ENCODE measurements around the gene TMCC1. TPM values are rescaled to one million over a fixed set of nuclear protein-coding genes. Genes with fewer than 3 reads are reported as not detected.
A peak's percentile ranks its signal among the peaks of the same experiment; 100 is the strongest.

Gene TMCC1
- total and polyA plus RNA-seq, 10 of the 15 experiments (the other 5 are each of a cell fraction or from before 2014, with no cell fraction given): 2.3 to 21.1 (median 8.4) TPM

- no peak for TF ChIP-seq NBN (IDR thresholded peaks at IDR 0.05)
- no peak for TF ChIP-seq ZBED1 (IDR thresholded peaks at IDR 0.05; ENCODE audit: borderline replicate concordance)
- no peak for TF ChIP-seq MEF2B (IDR thresholded peaks at IDR 0.05; ENCODE audit: partially characterized antibody, poor library complexity, severe bottlenecking)
- TF ChIP-seq LARP7 (IDR thresholded peaks at IDR 0.05): no peak
- no peak for TF ChIP-seq NFXL1 (IDR thresholded peaks at IDR 0.05; ENCODE audit: borderline replicate concordance)
Observed at GRCh38 chr3:129651435-129652202, 241.9 kb downstream of the TMCC1 start (continued).

GRCh38 chr3:129650256-129650872 is 243.1 kb downstream of the TMCC1 start:
- Histone ChIP-seq H2AFZ (ENCODE audit: control insufficient read depth, low read depth, low read length) (no peak overlapping the region; the same call in 1 of the 2 replicates), H3K9me3 (replicated peaks; ENCODE audit: control insufficient read depth, insufficient read depth, low read length) (no peaks in the 10 kb centered on the region), H3K27ac (ENCODE audit: control insufficient read depth, insufficient read depth) (no peak overlapping the region), H3K4me2 (ENCODE audit: control insufficient read depth, insufficient read depth) (no peak overlapping the region), H3K4me3 (no peak overlapping the region), H3K36me3 (ENCODE audit: control insufficient read depth in 2 of 2, insufficient read depth in 2 of 2, low read length in 1 of 2) (peaks cover 0 to 3% of the 10 kb centered on the region in 2 experiments; a peak in 1 of 4 replicates), H3K27me3 (replicated peaks in 1 of 2; ENCODE audit: control insufficient read depth in 2 of 2, insufficient read depth in 2 of 2, low read length in 1 of 2) (no peaks in the 10 kb centered on the region), H3K79me2 (ENCODE audit: control insufficient read depth, insufficient read depth, low read length) (no peaks in the 10 kb centered on the region), H3K9ac (ENCODE audit: control insufficient read depth, insufficient read depth, low read length) (no peak overlapping the region), H4K20me1 (ENCODE audit: control insufficient read depth, insufficient read depth) (no peaks in the 10 kb centered on the region), H3K4me1 (ENCODE audit: control insufficient read depth, insufficient read depth, low read length) (no peaks in the 10 kb centered on the region)
- SMC1A ChIA-PET (ENCODE audit: uncharacterized antibody, unreplicated experiment): interaction anchor here (0.6 to 5.1 kb wide), 12 partner anchors 12 to 334 kb away, joined by 3 to 83 read pairs (median 4); no protein-coding TSS in a partner anchor
- POLR2A ChIA-PET: no interaction called here
- peak; percentile 52 for FAIRE-seq
- ATAC-seq: peak; percentile 85
- RAD21 ChIA-PET (ENCODE audit: unreplicated experiment): interaction anchor here (1.4 to 2.2 kb wide), 5 partner anchors 160 to 267 kb away, joined by 4 to 18 read pairs (median 6); no protein-coding TSS in a partner anchor
- WGBS (ENCODE audit: insufficient coverage, insufficient replicate concordance, low lambda C conversion rate, missing lambda C conversion rate): 18% methylated on average over 7 of the region's 7 CpGs
- CTCF ChIA-PET: interaction anchor here (0.7 to 5.5 kb wide), 15 partner anchors 13 to 295 kb away, joined by 3 to 151 read pairs (median 3); no protein-coding TSS in a partner anchor
- BruUV-seq (replicated peaks): no TSS peak
- no peak for DNase-seq (ENCODE audit: low read depth, low spot score)
- intact Hi-C loops (cut with micrococcal nuclease; ENCODE audit: unreplicated experiment) (loop anchor here (1.0 to 10.0 kb wide), 5 partner anchors 175 to 444 kb away; no protein-coding TSS in a partner anchor), in situ Hi-C loops (cut with MboI) (loop anchor here (5.0 kb wide), 2 partner anchors 172 to 282 kb away; no protein-coding TSS in a partner anchor)
- no peak for TF ChIP-seq KLF5 (IDR thresholded peaks at IDR 0.05; ENCODE audit: partially characterized antibody)
- no peak for TF ChIP-seq BMI1 (IDR thresholded peaks at IDR 0.05; ENCODE audit: borderline replicate concordance)
- no peak for TF ChIP-seq NR2F1 (conservative IDR thresholded peaks at IDR 0.05)
- no peak for TF ChIP-seq PAX8 (IDR thresholded peaks at IDR 0.05)
- peak; percentile 63 to 82 (median 69); a peak in 5 of 6 replicates for TF ChIP-seq CTCF (IDR thresholded peaks at IDR 0.05 in 2 of 3, conservative IDR thresholded peaks at IDR 0.05 in 1 of 3; ENCODE audit: control insufficient read depth in 2 of 3, extremely low read depth in 1 of 3, insufficient read depth in 1 of 3, low read depth in 3 of 3, low read length in 3 of 3)
- no peak for TF ChIP-seq DPF2 (IDR thresholded peaks at IDR 0.05)
- no peak for TF ChIP-seq BHLHE40 (IDR thresholded peaks at IDR 0.05; ENCODE audit: borderline replicate concordance in 1 of 2, low read depth in 2 of 2, low read length in 1 of 2)
- no peak for TF ChIP-seq ASH2L (IDR thresholded peaks at IDR 0.05; ENCODE audit: borderline replicate concordance, low read depth)
- TF ChIP-seq RAD51 (IDR thresholded peaks at IDR 0.05): no peak
- TF ChIP-seq ZNF384 (IDR thresholded peaks at IDR 0.05; ENCODE audit: borderline replicate concordance, low read depth, low read length): no peak
- TF ChIP-seq YY1 (IDR thresholded peaks at IDR 0.05; ENCODE audit: low read depth, low read length): 0 out of 2 replicates have a peak, but pooled peaks have one; percentile 36
- TF ChIP-seq RAD21 (IDR thresholded peaks at IDR 0.05; ENCODE audit: insufficient read depth, low read depth, low read length): peak; percentile 89
- 0 out of 2 replicates have a peak, but pooled peaks have one; percentile 5 for TF ChIP-seq MEF2A (IDR thresholded peaks at IDR 0.05; ENCODE audit: insufficient read depth, low read depth, low read length)
- no peak for TF ChIP-seq HDAC2 (IDR thresholded peaks at IDR 0.05)

Data from GM12878 (cell line).